22Rv1 (cell line): ENCODE data around the gene TIE1.

Source experiments
- ZFX ChIP-seq: fragments of 450-650 bp; IDR thresholded peaks from 2 replicates; pipeline ENCODE4 v1.6.1; 2017; ENCODE audit warnings: antibody characterized with exemption, borderline replicate concordance
- TF ChIP-seq, protein P1 (sequence below): fragments of 450-650 bp; IDR thresholded peaks from 2 replicates; pipeline ENCODE4 v1.5.1; 2017; ENCODE audit warnings: mild to moderate bottlenecking

DNA sequence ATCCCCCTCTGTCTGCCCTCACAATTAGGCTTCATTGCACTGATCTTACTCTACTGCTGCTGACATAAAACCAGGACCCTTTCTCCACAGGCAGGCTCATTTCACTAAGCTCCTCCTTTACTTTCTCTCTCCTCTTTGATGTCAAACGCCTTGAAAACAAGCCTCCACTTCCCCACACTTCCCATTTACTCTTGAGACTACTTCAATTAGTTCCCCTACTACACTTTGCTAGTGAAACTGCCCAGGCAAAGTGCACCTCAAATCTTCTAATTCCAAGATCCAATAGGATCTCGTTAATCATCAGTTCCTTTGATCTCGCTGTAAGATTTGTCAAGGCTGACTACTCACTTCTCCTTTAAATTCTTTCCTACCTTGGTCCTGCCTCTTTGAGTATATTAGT lies 52.1 kb downstream of the TIE1 start:
- TF ChIP-seq, protein P1, sequence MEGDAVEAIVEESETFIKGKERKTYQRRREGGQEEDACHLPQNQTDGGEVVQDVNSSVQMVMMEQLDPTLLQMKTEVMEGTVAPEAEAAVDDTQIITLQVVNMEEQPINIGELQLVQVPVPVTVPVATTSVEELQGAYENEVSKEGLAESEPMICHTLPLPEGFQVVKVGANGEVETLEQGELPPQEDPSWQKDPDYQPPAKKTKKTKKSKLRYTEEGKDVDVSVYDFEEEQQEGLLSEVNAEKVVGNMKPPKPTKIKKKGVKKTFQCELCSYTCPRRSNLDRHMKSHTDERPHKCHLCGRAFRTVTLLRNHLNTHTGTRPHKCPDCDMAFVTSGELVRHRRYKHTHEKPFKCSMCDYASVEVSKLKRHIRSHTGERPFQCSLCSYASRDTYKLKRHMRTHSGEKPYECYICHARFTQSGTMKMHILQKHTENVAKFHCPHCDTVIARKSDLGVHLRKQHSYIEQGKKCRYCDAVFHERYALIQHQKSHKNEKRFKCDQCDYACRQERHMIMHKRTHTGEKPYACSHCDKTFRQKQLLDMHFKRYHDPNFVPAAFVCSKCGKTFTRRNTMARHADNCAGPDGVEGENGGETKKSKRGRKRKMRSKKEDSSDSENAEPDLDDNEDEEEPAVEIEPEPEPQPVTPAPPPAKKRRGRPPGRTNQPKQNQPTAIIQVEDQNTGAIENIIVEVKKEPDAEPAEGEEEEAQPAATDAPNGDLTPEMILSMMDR, result no peak
- no peak for TF ChIP-seq ZFX
